Ascending aorta (tissue), 2 donors: Measurements from ENCODE around the gene LDLR. TPM values are rescaled to one million over a fixed set of nuclear protein-coding genes. Genes with fewer than 3 reads are reported as not detected.

Experiments used
- DNase-seq, 2 donors: peaks; one replicate each; pipeline ENCODE4 v3.0.0-alpha.2; 2019; ENCODE audit warnings: low spot score in 2 of 2
- H3K27ac ChIP-seq, 2 donors: fragments of 200-600 bp; sonication (generic); one replicate each; pipeline ENCODE4 v1.5.1; 2016 to 2017; ENCODE audit warnings: mild to moderate bottlenecking in 1 of 2
- H3K27me3 ChIP-seq: fragments of 200-600 bp; sonication (generic); one replicate; pipeline ENCODE4 v1.5.1; 2017
- H3K36me3 ChIP-seq, 2 donors: fragments of 200-600 bp; sonication (generic); one replicate each; pipeline ENCODE4 v1.5.1; 2016
- H3K4me1 ChIP-seq, 2 donors: fragments of 200-600 bp; sonication (generic); one replicate each; pipeline ENCODE4 v1.5.1; 2016 to 2017; ENCODE audit warnings: mild to moderate bottlenecking in 1 of 2
- H3K4me3 ChIP-seq, 2 donors: fragments of 200-600 bp; sonication (generic); one replicate each; pipeline ENCODE4 v1.5.1; 2016 to 2017; ENCODE audit warnings: mild to moderate bottlenecking in 1 of 2
- H3K9me3 ChIP-seq, 2 donors: fragments of 200-600 bp; sonication (generic); one replicate each; pipeline ENCODE4 v1.5.1; 2016
- intact Hi-C: fragments of 100-400 bp; cut with DNase I; formaldehyde crosslinking; loops from one replicate; pipeline ENCODE4 v1.15.1; 2023
- total RNA-seq: library from RNA; depleted of rRNA; stranded (reverse); fragments of >200 nt; gene quantifications from one replicate; pipeline ENCODE4 v1.1.0, GENCODE V29; 2016
- TF ChIP-seq, protein P1 (sequence below), 3 experiments: fragments of 200-600 bp in 2 of 3; fragments of 450-650 bp in 1 of 3; sonication (generic) in 2 of 3; IDR thresholded peaks; one replicate each; pipeline ENCODE4 v1.5.1; 2016 to 2019; ENCODE audit warnings: antibody characterized with exemption in 3 of 3, mild to moderate bottlenecking in 1 of 3, moderate library complexity in 1 of 3

The LDLR gene
- total RNA-seq, 1 donor from 2014 or later = 37.4 TPM

DNA sequence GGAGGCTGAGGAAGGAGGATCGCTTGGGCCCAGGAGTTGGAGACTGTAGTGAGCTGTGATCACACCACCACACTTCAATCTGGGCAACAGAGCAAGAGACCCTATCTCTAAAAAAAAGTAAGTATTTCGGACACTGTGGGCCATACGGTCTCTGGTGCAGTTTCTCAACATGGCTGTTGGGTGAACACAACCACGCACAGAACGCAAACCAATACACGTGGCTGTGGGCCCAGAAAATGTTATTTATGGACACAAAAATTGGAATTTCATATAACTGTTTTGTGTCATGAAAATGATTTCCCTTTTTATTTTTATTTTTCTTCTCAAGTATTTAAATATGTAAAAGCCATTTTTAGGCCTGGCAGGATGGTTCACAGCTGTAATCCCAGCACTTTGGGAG is 19.5 kb downstream of the LDLR start:
- DNase-seq = no peak
- H3K27ac ChIP-seq = no peak overlapping the region
- intact Hi-C loops = no loop called here
- H3K9me3 ChIP-seq = no peaks in the 10 kb centered on the region
- TF ChIP-seq, protein P1, sequence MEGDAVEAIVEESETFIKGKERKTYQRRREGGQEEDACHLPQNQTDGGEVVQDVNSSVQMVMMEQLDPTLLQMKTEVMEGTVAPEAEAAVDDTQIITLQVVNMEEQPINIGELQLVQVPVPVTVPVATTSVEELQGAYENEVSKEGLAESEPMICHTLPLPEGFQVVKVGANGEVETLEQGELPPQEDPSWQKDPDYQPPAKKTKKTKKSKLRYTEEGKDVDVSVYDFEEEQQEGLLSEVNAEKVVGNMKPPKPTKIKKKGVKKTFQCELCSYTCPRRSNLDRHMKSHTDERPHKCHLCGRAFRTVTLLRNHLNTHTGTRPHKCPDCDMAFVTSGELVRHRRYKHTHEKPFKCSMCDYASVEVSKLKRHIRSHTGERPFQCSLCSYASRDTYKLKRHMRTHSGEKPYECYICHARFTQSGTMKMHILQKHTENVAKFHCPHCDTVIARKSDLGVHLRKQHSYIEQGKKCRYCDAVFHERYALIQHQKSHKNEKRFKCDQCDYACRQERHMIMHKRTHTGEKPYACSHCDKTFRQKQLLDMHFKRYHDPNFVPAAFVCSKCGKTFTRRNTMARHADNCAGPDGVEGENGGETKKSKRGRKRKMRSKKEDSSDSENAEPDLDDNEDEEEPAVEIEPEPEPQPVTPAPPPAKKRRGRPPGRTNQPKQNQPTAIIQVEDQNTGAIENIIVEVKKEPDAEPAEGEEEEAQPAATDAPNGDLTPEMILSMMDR (IDR thresholded peaks at IDR 0.05) = no peak
- no peaks in the 10 kb centered on the region for H3K4me1 ChIP-seq
- peaks cover 53 to 96% of the 10 kb centered on the region in 2 donors for H3K36me3 ChIP-seq
- no peaks in the 10 kb centered on the region for H3K27me3 ChIP-seq
- H3K4me3 ChIP-seq = no peak overlapping the region

DNA sequence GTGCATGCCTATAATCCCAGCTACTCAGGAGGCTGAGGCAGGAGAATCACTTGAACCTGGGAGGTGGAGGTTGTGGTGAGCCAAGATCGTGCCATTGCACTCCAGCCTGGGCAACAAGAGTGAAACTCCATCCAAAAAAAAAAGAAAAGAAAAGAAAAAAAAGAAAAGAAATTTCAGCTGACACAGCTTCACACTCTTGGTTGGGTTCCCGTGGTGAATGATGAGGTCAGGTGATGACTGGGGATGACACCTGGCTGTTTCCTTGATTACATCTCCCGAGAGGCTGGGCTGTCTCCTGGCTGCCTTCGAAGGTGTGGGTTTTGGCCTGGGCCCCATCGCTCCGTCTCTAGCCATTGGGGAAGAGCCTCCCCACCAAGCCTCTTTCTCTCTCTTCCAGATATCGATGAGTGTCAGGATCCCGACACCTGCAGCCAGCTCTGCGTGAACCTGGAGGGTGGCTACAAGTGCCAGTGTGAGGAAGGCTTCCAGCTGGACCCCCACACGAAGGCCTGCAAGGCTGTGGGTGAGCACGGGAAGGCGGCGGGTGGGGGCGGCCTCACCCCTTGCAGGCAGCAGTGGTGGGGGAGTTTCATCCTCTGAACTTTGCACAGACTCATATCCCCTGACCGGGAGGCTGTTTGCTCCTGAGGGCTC is 22.0 kb downstream of the LDLR start:
- intact Hi-C loops = no loop called here
- no peak overlapping the region for H3K27ac ChIP-seq
- TF ChIP-seq, protein P1 (IDR thresholded peaks at IDR 0.05) = no peak

DNA sequence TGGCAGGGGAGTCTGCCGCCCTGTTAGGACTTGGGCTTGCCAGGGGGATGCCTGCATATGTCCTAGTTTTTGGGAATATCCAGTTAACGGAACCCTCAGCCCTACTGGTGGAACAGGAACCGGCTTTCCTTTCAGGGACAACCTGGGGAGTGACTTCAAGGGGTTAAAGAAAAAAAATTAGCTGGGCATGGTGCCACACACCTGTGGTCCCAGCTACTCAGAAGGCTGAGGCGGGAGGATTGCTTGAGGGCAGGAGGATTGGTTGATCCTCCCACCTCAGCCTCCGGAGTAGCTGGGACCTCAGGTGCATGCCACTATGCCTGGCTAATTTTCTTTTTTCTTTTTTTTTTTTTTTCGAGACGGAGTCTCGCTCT is 22.5 kb downstream of the LDLR start:
- DNase-seq = no peak
- no peaks in the 10 kb centered on the region for H3K4me1 ChIP-seq
- TF ChIP-seq, protein P1 (IDR thresholded peaks at IDR 0.05) = no peak
- no peak overlapping the region for H3K27ac ChIP-seq
- no peaks in the 10 kb centered on the region for H3K9me3 ChIP-seq
- H3K4me3 ChIP-seq = no peak overlapping the region
- H3K27me3 ChIP-seq = no peaks in the 10 kb centered on the region
- peaks cover 45 to 94% of the 10 kb centered on the region in 2 donors for H3K36me3 ChIP-seq
- intact Hi-C loops = no loop called here

More for the DNA sequence above, 22.0 kb downstream of the LDLR start:
- Histone ChIP-seq H3K36me3 (peaks cover 47 to 94% of the 10 kb centered on the region in 2 donors), H3K9me3 (no peaks in the 10 kb centered on the region), H3K27me3 (no peaks in the 10 kb centered on the region), H3K4me1 (no peaks in the 10 kb centered on the region), H3K4me3 (no peak overlapping the region)
- DNase-seq = no peak

DNA sequence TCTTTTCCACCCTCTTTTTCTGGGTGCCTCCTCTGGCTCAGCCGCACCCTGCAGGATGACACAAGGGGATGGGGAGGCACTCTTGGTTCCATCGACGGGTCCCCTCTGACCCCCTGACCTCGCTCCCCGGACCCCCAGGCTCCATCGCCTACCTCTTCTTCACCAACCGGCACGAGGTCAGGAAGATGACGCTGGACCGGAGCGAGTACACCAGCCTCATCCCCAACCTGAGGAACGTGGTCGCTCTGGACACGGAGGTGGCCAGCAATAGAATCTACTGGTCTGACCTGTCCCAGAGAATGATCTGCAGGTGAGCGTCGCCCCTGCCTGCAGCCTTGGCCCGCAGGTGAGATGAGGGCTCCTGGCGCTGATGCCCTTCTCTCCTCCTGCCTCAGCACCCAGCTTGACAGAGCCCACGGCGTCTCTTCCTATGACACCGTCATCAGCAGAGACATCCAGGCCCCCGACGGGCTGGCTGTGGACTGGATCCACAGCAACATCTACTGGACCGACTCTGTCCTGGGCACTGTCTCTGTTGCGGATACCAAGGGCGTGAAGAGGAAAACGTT is 24.0 kb downstream of the LDLR start:
- Histone ChIP-seq H3K9me3 (no peaks in the 10 kb centered on the region), H3K36me3 (peaks cover 35 to 94% of the 10 kb centered on the region in 2 donors), H3K27ac (no peak overlapping the region), H3K4me1 (no peaks in the 10 kb centered on the region), H3K4me3 (no peak overlapping the region), H3K27me3 (no peaks in the 10 kb centered on the region)
- DNase-seq = no peak
- TF ChIP-seq, protein P1 (IDR thresholded peaks at IDR 0.05) = no peak
- intact Hi-C loops = no loop called here

DNA sequence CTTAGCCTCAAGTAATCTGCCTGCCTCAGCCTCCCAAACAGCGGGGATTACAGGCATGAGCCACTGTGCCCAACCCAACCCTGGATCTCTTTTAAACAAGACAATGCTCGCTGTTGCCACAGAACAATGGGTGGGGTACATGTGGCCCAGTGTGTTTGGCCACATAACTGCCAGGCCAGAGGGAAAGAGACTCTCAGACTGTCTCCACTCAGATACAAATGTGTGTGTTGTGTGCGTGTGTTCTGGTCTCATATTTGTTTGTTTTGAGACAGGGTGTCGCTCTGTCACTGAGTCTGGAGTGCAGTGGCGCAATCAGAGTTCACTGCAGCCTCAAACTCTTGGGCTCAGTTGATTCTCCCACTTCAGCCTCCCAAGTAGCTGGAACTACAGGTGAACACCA is 25.8 kb downstream of the LDLR start:
- TF ChIP-seq, protein P1 (IDR thresholded peaks at IDR 0.05) = no peak
- intact Hi-C loops = no loop called here
- Histone ChIP-seq H3K36me3 (peaks cover 30 to 85% of the 10 kb centered on the region in 2 donors), H3K27me3 (no peaks in the 10 kb centered on the region), H3K4me1 (no peaks in the 10 kb centered on the region), H3K27ac (no peak overlapping the region), H3K9me3 (no peaks in the 10 kb centered on the region), H3K4me3 (no peak overlapping the region)
- DNase-seq = no peak
